Stimulated activated naive CD4-positive, alpha-beta T cell treated with Interleukin-2 at 50 U/mL for 16 hours (primary cell): ENCODE data around the gene CMIP.

Experiments used
- DNase-seq: peaks from one replicate; lab custom pipeline; 2025; lab: John Stamatoyannopoulos, UW

CMIP gene

DNA sequence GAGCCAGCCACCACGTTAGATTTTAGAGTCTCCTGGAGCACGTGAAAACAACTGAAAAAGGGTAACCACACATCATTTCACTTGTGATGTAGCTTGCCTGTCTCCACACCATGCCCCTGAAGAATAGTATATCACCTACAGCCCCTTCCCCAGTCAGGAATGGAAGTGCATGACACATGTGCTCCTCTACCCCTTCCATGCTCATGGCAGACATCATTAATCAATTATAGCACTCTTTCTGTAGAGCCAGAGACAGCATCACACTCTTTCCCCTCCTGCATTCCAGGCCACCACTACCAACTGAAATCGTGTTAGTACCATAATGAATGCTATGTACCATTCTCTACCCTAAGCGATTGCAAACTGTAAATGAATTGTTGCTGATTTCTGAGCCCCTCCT lies 221.0 kb downstream of the CMIP start:
- no peak for DNase-seq

DNA sequence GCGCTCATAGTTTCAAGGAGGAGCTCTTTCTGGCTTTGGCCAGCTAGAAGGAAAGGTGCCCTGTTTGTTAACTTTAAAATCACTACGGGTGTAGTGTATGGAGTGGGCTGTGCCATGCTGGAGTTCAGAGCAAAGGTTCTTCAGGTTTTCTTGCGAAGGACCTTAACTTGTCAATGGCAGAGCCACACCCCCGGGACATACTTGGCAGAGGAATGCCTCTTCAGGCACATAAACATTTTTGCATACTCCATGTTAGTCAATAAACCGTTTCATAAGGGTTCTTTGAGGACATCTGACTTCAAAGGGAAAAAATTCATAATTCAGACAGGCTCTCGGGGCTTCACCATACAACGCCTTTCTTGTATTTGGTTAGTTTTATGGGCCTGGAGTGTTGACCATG lies 221.5 kb downstream of the CMIP start:
- no peak for DNase-seq

DNA sequence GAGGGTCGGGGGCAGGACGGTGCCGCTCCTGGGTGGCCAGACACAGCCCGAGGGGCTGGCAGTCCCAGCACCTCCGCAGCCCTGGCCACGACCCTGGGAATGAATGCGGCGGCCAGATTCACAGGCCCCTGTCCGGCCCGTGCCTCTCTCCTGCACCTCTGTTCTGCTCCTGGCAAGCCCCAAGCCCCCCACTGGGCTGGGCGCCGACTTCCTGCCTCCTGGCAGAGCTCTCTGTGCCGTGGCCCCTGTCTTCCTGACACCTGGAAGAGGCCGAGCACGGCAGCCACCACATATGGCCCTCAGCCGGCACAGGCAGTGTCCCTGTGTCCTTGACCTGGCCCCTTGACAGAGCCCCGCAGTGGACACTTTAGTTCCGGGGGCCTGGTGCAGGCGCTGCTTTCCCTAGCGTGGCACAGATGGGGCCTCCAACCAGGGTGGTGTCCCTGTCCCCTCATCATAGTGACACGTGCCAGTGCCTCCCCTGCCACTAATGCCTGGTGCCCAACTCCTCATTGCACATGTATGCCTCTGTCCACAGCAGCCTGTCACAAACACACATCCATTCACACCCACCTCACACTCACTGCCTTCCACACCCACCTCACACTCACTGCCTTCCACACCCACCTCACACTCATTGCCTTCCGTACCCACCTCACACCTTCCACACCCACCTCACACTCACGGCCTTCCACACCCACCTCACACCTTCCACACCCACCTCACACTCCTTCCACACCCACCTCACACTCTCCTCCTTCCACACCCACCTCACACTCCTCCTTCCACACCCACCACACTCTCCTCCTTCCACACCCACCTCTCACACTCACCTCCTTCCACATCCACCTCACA lies 223.9 kb downstream of the CMIP start:
- no peak for DNase-seq

DNA sequence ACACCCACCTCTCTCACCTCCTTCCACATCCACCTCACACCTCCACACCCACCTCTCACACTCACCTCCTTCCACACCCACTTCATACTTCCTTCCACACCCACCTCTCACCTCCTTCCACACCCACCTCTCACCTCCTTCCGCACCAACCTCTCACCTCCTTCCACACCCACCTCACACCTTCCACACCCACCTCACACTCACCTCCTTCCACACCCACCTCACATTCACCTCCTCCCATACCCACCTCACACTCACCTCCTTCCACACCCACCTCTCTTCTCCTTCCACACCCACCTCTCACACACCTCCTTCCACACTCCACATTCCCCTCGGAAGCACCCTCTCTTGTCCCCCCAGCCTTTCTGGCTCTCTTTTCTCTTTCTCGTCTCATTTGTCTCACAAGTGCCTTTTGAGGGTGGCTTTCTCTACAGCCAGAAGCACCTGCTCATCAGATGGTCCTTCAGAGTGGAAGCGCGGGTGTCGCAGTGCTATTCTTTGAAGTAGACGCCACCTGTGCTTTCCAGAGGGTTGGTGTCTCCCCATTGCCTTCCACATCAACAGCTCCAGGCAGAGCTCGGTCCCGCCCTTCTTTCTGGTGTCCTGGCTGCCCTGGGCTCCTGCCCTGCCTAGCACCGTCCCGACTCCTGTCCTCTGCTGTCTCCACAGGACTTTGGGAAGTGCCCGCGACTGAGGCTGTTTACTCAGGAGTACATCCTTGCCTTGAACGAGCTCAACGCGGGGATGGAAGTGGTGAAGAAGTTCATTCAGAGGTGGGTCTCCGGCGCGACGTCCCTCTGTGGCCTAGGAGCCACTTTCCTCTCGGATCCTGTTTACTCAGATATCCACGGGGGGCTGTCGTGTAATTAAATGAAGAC lies 225.1 kb downstream of the CMIP start:
- DNase-seq: no peak

DNA sequence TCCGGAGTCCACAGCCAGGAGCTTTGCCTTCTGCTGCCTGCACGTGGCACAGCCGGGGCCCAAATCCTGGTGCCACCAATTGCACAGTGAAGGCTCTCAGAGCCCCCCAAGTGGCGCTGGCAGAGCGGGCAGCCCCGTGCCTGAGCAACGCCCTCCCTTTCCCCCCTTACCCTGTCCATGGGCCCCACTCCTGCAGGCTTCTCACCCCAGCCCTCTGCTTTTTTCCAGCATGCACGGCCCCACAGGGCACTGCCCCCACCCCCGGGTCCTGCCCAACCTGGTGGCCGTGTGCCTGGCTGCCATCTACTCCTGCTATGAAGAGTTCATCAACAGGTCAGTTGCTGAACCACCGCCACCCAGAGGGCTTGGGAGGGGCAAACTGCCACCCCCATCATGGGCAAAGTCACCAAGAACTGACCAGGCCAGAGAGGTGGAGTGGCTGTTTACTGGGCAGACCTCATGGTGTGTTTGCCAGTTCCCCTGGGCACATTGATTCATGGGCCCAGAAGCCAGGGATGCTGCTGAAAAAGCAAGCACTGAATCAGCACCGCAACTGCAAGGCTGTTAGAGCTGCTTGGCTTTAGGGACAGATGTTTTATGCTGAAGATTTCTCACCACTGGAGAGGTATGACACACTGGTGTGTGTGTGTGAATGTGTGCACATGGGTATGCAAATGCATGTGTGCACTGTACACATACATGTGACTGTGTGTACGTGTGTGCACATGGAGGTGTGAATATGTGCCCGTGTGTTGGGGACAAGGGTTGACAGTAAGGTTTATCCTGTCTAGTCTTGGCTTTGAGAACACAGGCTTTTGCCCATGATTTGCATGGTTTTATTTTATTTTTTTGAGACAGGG lies 227.4 kb downstream of the CMIP start:
- no peak for DNase-seq

DNA sequence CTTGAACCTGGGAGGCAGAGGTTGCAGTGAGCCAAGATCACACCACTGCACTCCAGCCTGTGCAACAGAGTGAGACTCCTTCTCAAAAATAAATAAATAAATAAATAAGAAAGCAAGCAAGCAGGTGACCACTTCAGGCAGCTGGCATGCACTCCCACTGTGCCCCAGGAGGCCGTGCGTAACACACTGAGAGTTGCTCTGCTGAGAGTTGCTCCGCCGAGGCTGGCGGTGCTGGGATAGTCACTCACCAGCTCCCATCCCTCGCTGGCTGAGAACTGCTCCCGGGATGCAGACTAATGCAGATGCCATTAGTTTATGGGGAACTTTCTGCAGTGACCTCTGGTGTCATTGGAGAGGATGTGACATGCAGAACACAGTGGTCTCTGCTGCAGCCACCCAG lies 228.8 kb downstream of the CMIP start:
- DNase-seq: no peak

DNA sequence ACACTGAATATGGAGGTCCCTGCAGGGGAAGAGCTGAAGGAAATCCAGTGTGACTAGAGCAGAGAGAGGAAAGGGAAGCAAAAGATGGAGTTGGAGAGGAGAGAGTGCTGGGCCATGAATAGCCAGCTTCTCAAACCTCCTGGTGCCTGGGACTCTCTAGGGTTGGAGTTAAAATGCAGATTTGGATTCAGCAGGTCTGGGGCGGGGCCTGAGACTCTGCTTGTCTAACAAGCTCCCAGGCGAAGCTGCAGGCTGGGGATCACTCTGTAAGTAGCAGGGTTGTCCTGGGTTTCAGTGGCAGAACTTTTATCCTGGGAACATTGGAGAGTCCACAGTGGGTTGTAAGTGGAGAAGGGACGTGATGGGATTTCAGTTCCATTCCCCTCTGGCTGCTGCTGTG lies 231.1 kb downstream of the CMIP start:
- DNase-seq: no peak

DNA sequence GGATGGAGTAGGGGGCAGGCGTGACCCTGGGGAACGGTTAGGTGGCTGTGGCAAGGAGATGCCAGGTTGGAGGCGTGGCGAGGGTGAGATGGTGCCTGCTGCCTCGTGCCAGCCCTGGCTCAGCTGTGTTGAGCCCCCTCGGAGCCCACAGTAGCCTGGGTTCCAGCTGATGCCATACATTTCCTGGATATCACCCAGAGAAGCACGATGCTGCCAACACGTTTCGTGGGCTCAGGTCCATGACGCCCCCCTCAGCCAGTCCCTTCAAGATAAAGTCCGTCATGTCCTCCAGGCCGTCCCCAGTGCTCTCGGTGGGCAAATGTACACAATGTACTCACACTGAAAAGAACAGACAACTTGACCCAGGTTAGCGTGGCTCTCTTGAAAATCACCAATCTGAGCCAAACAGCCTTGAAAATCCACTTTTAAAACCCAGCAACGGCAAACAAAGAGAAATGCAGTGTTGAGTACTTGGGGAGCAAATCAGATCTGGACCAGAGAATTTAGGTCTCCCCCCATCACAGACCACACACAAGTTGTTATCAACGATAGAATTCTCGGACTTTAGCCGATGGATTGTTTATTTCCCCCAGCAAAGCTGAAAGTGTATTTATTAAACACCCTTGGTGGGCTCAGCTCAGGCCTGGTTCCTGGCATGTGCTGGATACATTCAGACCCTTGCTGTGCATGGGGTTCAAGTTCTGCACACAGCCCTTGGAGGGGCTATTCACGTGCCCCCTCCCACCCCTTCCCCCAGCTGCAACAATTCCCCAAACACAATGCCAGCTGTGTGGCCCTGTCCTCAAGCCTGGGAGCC lies 231.7 kb downstream of the CMIP start:
- DNase-seq: no peak

DNA sequence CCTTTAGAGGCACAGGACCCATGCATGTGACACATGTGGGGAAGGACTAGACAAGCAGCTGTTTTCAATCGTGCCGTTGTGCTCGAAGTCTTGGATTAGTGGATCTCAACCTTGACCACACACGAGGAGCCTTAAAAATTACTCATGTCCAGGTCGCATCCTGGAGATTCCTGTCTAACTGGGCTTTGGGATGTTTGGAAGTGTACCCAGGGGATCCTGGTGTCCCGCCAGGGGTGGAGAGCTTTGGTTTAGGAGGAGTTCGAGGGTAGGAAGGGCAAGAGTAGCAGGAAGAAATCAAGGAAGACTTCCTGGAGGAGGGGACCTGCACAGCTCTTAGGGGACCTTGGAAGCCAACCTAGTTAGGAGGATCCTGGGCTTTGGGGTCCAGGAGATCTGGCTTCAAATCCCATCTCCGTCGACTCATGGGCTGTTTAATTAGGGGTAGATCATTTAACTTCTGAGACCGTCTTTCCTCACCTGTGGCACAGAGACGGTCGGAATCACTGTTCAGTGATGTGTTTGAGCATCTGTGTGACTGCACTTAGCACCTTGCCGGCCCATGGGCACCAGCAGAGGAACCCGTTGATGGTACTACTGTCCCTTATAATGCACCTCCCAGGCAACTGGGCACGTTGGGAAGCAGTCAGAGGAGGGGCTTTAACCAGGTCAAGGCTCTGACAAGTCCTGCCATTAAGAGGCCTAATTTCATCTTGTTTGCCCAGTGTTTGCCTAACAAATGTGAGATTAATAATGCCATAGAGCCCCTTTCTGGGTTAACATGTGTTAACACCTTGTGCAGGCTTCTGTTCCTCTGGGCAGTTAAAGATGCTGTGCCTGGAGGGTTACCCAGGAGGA lies 232.5 kb downstream of the CMIP start:
- DNase-seq: no peak

DNA sequence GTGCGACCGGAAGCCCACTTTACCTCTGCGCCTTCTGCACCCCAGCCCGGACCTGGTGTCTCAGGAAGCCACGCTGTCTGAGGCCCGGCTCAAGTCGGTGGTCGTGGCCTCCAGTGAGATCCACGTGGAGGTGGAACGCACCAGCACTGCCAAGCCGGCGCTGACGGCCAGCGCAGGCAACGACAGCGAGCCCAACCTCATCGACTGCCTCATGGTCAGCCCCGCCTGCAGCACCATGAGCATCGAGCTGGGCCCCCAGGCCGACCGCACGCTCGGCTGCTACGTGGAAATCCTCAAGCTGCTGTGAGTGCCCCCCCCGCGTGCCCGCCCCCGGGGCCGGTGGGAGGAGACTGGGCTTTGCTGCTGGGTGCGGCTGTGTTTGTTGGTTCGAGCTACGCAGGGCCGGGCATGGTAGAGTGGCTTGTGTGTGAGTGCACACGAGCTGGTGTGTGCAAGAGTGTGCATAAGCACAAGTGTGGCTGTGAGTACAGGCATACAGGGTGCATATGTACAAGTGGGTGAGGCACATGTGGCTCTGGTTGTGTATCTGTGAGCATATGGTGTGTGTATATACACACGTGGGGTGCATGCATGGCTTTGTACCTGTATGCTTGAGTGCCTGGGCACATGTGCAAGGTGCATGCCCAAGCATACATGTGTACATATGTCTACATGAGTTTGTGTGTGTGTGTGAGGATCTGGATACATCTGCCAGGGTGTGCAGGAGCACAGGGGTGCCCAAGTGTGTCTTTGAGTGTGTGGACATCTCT lies 233.9 kb downstream of the CMIP start:
- DNase-seq: no peak

DNA sequence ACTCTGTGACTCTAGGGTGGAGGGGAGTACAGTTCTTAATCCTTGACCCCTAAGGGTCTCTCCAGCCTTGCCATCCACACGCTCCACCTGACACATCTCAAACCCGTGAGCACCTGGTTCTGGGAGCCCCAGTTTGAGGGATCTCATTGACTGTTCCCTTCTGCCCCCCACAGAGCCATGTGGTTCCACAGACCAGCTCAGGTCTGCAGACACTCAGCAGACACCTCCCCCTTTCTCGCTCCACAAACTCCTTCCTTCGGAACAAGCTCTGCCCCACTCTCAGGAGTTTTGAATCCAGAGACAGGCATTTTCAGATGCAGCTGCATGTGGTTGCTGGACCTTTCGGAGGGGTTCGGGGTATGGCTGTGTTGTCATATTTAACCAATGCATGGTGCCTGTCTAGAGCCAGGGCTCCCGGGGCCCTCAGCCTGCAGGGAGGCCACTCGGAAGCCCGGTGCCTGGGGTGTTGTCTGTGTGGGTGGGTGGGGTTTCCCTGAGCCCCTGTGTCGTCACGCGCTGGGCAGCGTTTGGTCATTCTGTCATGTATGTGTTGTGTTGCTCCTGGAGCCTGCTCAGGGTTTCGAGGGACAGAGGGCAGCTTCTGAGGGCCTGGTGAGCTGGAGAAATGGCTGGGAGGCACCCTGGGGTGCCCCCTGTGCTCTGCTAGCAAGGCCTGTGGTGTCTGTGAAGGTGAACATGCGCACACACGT lies 235.3 kb downstream of the CMIP start:
- no peak for DNase-seq

DNA sequence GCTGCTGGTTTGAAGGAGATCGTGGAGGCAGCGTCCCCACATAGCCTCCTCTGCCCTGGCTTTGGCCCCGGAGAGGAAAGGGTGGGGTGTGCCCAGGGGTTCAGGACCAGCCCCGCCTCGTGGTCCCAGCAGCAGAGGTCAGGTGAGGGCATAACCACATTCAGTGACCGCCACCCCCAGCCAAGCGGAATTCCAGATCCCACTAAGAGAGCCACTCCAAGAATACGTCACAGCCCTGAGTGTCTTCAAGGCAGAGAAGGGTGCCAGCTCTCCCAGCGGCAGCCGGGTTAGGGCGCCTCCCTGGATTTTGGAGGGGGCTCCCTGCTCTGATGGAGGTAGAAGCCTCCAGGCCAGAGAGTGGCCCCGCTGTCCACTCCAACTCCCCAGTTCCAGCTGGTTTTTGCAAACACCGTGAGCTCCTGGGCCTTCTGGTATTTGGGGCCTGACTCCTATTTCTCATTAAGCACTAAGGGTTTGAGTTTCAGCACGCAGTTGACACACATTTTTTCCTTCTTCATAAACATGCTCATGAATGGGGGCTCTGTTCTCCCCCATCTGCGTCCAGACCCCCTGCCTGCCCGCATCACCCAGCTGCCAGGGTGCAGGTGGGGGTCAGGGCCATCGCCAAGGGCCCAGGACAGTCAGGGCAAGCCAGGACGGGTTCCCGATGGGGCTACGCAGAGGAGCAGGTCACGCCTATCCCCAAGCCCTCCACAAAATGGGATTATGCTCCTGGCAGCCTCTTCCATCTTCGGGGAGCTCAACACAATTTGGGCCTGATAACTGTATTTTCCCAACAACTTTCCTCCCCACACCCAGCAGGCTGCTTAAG lies 236.1 kb downstream of the CMIP start:
- DNase-seq: no peak

DNA sequence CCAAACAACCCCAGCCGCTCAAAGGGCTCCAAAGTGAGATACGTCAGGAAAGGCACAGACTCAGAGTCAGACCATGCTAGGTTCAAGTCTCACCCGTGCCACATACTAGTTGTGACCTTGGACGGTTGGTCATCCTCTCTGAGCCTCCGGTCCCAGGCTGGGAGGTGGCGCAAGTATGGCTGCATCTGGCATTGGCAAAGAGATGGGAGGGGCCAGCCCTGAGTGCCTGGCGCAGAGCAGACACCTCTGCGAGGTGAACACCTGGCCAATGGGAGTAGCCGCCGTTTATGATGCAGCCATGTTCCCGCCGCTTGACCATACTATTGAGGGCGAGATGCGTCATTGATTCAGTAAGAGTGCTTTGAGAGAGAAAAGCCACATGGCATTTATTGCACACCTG lies 236.7 kb downstream of the CMIP start:
- no peak for DNase-seq

DNA sequence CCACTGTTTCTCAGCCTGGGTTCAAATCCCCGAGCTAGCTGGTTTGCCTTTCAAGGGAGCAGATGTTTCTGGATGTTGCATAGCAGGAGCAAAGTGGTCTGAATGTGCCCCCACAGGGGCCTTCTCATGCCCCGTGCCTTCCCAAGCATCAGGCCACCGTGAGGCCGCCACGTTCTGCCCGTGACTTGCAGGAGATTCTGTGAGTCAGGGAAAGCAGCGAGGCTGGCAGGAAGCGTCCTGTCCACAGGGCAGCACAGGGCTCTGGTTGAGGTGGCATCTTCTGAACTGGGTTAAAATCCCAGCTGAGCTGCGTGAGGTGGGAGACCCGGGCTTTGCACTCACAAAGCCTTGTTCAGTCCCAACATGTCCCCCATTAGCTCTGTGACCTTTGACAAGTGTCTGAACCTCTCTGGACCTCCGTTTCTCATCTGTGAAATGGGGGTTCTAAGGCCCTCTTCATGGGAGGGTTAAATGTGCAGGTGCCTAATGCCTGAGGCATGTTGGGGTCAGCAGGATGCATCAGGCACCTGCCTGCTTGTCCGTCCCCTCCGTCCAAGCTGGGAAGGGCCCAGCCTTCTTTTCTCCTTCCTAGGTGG lies 239.7 kb downstream of the CMIP start:
- no peak for DNase-seq

DNA sequence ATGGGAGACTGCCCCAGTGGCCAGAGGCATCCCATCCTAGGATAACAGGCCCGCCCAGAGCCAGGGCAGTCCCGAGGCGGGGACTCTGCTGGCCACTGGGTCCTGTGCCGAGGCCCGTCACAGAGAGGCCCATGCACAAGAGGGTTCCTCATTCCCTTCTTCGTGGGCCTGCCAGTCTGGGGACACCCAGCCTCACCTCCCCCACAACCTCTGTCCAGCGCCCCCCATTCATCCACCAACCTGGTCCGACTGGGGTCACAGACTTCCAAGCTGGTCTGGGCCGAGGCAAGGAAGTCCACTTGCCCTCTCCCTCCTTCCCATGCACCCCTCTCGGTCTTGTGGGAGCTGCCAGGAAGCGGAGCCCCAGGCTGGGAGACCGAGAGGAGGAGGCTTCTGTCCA lies 240.3 kb downstream of the CMIP start:
- DNase-seq: no peak

DNA sequence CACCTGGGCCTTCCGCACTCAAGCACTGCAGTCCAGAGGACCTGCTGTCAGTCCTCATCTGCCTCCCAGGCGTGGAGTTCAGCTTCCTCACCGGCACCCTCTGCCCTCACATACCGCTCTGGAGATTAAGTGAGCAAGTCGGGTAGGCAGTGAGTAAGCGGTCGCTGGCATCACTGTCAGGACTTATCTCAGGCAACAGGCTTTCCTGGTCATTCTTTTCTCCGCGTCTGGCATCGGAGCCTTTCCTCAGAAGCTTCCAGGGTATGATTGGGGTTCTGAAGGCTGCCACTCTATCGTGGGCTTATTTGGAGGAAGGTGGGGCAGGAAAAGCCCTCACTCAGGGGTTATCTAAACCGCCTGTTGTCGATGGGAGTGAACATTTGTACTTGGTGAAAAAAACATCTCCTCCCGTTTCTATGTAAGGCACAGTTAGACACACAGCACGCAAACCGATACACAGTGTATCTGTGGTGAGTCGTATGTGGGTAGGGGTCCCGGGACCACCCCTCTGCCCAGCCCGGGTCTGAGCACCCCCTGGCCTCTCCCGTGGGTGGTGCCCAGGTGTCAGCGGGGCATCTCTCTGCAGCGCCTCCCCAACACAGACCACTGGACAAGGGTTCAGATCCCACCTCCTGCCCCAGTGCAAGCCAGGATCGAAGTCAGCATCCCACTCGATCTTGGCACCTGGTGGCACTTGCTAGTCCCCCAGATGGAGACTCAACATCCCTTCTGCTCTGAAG lies 242.0 kb downstream of the CMIP start:
- no peak for DNase-seq

DNA sequence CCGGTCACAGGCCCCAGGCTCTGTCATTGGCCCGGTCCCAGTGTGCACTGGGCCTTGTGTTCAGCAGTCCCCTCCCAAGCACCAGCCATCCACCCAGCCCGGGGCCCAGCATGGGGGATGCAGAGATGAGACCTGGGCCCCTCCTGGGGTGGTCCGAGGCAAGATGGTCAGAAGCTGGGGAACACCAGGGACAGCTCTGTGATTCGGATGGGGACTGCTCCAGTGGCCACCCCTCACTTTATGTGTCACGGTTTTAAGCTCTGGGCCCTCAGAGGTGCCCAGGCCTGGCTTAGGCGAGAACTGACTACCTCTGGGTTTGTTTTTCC lies 242.5 kb downstream of the CMIP start:
- DNase-seq: no peak
